Renal pelvis (tissue), 12 donors: ENCODE measurements around the gene HNRNPA2B1. TPM values are rescaled to one million over a fixed set of nuclear protein-coding genes. Genes with fewer than 3 reads are reported as not detected.

Experiments
- DNase-seq: peaks from one replicate; pipeline ENCODE4 v3.0.0-alpha.2; 2013
- long read RNA-seq, 16 experiments: transcript quantifications; one replicate each; lab custom pipeline, GENCODE V29; 2026
- polyA plus RNA-seq, 3 donors: library from polyadenylated mRNA; unstranded; fragments of 120-200 nt; gene quantifications; one replicate each; pipeline ENCODE4 v1.2.1, GENCODE V29; 2013; ENCODE audit not compliant: insufficient read length in 3 of 3

The HNRNPA2B1 gene
- polyA plus RNA-seq = 1,000 to 10,000 TPM; 1,492 to 1,725 (median 1,529) TPM
- long read RNA-seq, donor 1, full-length matches to known transcripts = 217 of 818 reads
- long read RNA-seq, donor 1, partial matches to known transcripts = 523 of 818 reads
- long read RNA-seq, donor 1, other reads (novel, unspliced or antisense) = 78 of 818 reads
- long read RNA-seq, donor 2, full-length matches to known transcripts = 173 of 409 reads
- long read RNA-seq, donor 2, partial matches to known transcripts = 186 of 409 reads
- long read RNA-seq, donor 2, other reads (novel, unspliced or antisense) = 50 of 409 reads
- long read RNA-seq, donor 3, full-length matches to known transcripts = 232 of 453 reads
- long read RNA-seq, donor 3, partial matches to known transcripts = 181 of 453 reads
- long read RNA-seq, donor 3, other reads (novel, unspliced or antisense) = 40 of 453 reads
- long read RNA-seq, donor 4, full-length matches to known transcripts = 211 of 399 reads
- long read RNA-seq, donor 4, partial matches to known transcripts = 152 of 399 reads
- long read RNA-seq, donor 4, other reads (novel, unspliced or antisense) = 36 of 399 reads
- long read RNA-seq, donor 5, transcript HNRNPA2B1-202 (11 exons, 1,711 nt) = minor isoform, 16 of 322 reads
- long read RNA-seq, donor 5, transcript HNRNPA2B1-205 (2 exons, 1,220 nt) = major isoform, 42 of 322 reads
- long read RNA-seq, donor 5, transcript HNRNPA2B1-201 (12 exons, 3,664 nt) = minor isoform, 6 of 322 reads
- long read RNA-seq, donor 5, partial matches to known transcripts = 226 of 322 reads
- long read RNA-seq, donor 5, other reads (novel, unspliced or antisense) = 32 of 322 reads
- long read RNA-seq, donor 6, full-length matches to known transcripts = 124 of 883 reads
- long read RNA-seq, donor 6, partial matches to known transcripts = 461 of 883 reads
- long read RNA-seq, donor 6, other reads (novel, unspliced or antisense) = 298 of 883 reads
- long read RNA-seq, donor 7, full-length matches to known transcripts = 199 of 453 reads
- long read RNA-seq, donor 7, partial matches to known transcripts = 231 of 453 reads
- long read RNA-seq, donor 7, other reads (novel, unspliced or antisense) = 23 of 453 reads
- long read RNA-seq, donor 8, full-length matches to known transcripts = 113 of 218 reads
- long read RNA-seq, donor 8, partial matches to known transcripts = 89 of 218 reads
- long read RNA-seq, donor 8, other reads (novel, unspliced or antisense) = 16 of 218 reads
- long read RNA-seq, donor 9, full-length matches to known transcripts = 243 of 825 reads
- long read RNA-seq, donor 9, partial matches to known transcripts = 312 of 825 reads
- long read RNA-seq, donor 9, other reads (novel, unspliced or antisense) = 270 of 825 reads
- long read RNA-seq, donor 10, full-length matches to known transcripts = 261 of 812 reads
- long read RNA-seq, donor 10, partial matches to known transcripts = 469 of 812 reads
- long read RNA-seq, donor 10, other reads (novel, unspliced or antisense) = 82 of 812 reads
- long read RNA-seq, donor 11, full-length matches to known transcripts = 117 of 640 reads
- long read RNA-seq, donor 11, partial matches to known transcripts = 362 of 640 reads
- long read RNA-seq, donor 11, other reads (novel, unspliced or antisense) = 161 of 640 reads
- long read RNA-seq, donor 12, full-length matches to known transcripts = 314 of 1,258 reads
- long read RNA-seq, donor 12, partial matches to known transcripts = 567 of 1,258 reads
- long read RNA-seq, donor 12, other reads (novel, unspliced or antisense) = 377 of 1,258 reads
- long read RNA-seq, donor 13, full-length matches to known transcripts = 281 of 819 reads
- long read RNA-seq, donor 13, partial matches to known transcripts = 518 of 819 reads
- long read RNA-seq, donor 13, other reads (novel, unspliced or antisense) = 20 of 819 reads
- long read RNA-seq, donor 14, full-length matches to known transcripts = 241 of 2,131 reads
- long read RNA-seq, donor 14, partial matches to known transcripts = 1,728 of 2,131 reads
- long read RNA-seq, donor 14, other reads (novel, unspliced or antisense) = 162 of 2,131 reads
- long read RNA-seq, donor 15, full-length matches to known transcripts = 190 of 1,528 reads
- long read RNA-seq, donor 15, partial matches to known transcripts = 1,203 of 1,528 reads
- long read RNA-seq, donor 15, other reads (novel, unspliced or antisense) = 135 of 1,528 reads
- long read RNA-seq, donor 16, full-length matches to known transcripts = 319 of 553 reads
- long read RNA-seq, donor 16, partial matches to known transcripts = 179 of 553 reads
- long read RNA-seq, donor 16, other reads (novel, unspliced or antisense) = 55 of 553 reads

DNA sequence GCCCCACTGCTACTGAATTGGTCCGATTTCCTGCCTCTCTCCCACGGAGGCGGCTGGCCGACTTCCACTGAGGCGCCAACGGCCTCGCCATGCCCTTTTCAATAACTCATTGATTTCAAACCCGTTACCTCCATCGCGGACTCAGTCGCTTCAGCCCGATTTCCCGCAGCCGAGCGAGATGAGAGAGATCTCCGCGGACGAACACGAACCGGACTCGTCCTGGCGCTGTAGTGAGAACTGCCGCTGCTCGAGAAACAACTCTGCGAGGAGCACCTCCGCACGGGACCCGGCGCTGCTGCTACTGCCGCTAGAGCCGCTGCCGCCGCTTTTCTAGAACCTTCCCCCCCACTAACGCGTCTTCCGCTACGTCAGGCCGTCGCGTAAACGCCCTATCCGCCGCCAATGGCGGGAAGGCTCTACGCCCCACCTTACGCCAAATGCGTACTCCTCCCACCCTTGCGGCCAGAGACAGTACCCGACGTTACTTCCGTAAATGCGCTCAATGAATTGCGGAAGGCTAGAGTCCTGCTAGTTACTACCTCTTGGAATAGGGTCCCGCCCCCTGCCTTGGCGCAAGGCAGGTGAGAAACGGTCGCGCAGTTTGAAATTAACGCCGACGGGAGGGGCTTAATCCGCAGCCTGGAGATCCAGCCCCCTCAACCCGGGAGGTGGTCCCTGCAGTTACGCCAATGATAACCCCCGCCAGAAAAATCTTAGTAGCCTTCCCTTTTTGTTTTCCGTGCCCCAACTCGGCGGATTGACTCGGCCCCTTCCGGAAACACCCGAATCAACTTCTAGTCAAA, at the start of gene HNRNPA2B1:
Gene HNRNPA2B1, minus strand, starts transcription at position 303 of the 803 bp plus-strand sequence. Its CDS starts 169 bp downstream, at position 134.
- peak; percentile 99 for DNase-seq

DNA sequence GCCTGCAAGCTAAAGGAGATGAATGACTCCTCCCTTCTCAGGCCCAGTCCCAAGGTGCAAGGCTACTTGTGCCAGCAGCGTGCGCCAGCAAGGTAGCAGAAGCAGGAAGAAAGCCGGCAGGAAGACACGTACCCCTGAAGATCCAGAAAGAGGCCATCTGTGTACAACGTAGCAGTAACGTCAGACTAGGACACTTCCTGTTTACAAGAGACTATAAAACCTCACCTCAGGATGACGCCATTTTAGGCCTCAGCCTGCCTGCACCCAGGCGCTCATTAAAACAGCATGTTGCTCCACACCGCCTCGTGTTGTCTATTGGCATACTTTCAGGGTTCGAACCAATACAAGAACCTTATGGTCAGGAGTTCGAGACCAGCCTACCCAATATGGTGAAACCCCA, 49.7 kb upstream of the HNRNPA2B1 start:
- DNase-seq = no peak

DNA sequence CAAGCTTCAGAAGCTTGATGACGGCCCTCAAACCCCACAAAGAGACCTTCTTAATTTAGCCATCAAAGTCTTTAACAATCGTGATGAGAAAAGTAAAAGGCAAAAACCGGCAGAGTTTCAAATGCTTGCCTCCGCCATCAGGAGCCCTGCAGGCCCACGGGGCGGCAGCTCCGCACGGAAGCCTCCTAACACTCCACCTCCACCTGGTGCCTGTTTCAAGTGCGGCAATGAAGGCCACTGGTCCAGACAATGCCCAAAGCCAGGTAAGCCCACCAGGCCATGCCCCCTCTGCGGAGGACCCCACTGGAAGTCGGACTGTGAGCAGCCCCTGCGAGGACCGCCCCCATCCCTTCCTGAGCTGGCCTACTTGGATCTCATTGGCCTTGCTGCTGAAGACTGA, 44.6 kb upstream of the HNRNPA2B1 start:
- no peak for DNase-seq

DNA sequence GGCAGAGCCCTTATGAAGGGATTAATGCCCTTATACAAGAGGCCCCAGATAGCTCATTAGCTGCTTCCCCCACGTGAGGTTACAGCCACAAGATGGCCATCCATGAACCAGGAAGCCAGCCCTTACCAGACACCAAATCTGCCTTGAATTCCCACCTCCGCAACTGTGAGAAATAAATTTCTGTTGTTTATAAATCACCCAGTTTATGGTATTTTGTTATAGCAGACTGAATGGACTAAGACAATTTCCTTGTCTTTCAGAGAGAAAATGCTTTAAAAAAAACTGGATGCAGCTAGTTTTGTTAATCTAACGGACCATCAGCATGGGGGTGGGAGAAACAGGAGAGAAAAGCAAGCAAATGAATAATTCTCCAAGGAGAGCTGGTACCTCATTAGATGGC, 37.5 kb upstream of the HNRNPA2B1 start:
- no peak for DNase-seq

DNA sequence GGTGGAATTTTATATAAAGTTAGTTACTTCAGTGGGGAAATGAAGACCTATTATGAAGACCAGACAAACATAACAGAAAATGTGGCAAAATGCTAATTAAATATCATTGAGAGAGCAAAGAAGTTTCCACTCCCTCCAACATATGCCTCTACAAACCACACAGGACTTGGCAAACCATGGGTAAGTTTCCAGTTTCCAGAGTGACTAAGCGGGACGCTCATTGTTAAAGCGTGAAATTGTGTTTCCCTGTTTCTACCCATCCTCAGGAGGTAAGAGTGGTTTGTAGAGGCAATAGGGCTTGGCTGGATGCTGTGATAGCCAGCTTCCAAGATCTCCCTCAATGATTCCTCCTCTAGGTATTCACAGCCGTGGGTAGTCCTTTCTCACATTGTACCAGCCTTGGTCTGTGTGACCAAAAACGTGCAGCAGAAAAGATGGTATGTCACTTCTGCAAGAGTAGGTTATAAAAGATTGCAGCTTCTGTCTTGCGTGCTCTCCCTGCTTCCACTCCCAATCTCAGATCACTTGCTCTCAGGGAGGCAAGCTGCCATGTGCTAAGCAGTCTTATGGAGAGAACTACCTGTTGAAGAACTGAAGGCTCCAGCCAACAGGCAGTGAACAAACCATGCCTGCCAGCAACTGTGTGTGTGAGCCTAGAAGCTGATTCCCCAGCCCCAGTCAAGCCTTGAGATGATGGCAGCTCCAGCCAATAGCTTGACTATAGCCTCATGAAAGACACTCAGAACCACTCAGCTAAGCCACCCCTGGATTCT, 36.7 kb upstream of the HNRNPA2B1 start:
- no peak for DNase-seq

DNA sequence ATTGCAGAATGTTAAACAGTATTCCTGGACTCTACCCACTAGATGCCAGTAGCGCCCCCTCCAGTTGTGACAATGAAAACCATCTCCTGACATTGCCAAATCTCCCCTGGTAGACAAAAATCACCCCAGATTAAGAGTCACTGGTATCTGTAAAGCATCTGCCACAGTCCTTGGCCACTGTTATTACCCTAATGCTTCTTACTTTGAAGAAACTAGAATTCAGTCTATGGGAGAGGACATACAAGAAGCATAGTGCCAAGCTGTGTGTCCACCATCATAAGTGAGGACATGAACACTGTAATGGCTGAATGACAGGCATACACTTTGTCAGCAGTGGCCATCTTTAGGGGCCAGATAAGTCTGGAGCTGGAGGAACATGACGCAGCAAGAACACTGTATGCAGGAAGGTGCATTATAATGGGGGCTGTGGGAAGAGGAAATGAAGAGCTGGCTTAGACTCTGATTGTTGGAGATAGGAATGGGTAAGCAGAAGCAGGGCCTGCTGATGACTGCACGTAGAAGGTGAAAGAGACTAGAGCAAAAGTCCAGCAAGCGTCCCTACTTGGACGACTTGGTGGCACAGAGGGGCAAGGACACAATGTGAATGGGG, 33.5 kb upstream of the HNRNPA2B1 start:
- DNase-seq = no peak

DNA sequence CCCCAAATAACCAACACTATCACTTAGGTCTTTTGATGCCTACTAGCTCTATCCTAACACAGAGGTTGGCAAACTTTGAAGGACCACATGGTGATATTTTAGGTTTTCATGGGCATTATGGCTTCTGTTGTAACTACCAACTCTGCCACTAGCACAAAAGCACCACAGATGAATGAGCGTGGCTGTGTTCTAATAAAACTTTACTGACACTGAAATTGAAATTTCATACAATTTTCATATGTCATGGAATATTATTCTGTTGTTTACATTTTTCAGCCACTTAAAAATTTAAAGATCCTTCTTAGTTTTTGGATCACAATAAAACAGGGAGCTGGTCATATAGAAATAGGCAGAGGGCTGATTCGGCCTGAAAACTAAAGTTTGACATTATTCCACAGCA, 27.4 kb upstream of the HNRNPA2B1 start:
- DNase-seq = no peak

DNA sequence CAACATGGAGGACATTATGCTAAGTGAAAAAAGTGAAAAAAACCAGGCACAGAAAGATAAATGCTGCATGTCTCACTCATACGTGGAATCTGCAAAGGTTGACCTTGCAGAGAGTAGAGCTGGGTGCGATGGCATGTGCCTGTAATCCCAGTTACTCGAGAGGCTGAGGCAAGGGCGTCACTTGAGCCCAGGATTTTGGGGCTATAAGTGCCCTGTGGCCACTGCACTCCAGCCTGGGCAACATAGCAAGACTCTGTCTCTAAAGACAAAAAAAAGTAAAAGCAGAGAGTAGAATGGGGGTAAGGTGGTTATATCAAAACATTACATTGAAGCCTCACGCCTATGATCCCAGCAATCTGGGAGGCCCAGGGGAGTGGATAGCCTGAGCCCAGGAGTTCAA, 23.8 kb upstream of the HNRNPA2B1 start:
- DNase-seq = no peak

DNA sequence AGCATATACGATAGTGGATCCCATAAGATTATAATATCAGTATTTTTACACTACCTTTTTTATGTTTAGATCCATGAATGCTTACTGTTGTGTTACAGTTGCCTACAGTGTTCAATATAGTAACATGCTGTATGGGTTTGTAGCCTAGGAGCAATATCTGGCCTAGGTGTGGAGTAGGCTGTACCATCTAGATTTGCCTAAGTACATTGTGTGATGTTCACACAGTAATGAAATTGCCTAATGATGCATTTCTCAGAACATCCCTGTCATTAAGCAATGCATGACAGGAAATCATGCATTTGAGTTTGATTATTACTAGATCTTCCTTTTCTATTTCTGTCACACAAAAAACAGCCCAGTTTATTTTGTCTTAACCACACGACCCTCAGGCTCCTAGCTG, 15.5 kb upstream of the HNRNPA2B1 start:
- no peak for DNase-seq

DNA sequence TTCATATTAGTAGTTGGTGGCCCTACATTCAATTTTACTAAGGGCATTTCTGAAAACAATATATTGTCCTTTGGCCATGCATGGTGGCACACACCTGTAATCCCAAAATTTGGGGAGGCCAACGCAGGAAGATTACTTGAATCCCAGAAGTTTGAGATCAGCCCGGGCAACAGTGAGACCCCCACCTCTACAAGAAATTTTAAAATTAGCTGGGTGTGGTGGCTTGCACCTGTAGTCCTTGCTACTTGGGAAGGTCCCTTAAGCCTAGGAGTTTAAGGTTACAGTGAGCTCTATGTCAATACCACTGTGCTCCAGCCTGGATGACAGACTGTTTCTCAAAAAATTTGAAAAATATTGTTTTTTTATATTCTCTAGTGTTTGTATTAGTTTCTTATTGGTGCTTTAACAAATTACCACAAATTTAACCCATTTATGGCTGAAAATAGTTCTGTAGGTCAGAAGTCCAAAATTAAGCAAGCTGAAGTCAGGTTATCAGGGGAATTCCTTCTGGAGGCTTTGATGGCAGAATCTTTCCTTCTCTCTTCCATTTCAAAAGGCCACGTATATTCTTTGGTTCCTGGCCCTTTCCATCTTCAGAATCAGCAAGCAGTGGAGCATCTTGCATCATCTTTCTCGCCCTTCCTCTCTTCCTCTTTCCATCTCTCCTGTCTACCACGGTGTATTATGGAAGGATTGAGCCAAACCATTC, 13.4 kb upstream of the HNRNPA2B1 start:
- DNase-seq = no peak

DNA sequence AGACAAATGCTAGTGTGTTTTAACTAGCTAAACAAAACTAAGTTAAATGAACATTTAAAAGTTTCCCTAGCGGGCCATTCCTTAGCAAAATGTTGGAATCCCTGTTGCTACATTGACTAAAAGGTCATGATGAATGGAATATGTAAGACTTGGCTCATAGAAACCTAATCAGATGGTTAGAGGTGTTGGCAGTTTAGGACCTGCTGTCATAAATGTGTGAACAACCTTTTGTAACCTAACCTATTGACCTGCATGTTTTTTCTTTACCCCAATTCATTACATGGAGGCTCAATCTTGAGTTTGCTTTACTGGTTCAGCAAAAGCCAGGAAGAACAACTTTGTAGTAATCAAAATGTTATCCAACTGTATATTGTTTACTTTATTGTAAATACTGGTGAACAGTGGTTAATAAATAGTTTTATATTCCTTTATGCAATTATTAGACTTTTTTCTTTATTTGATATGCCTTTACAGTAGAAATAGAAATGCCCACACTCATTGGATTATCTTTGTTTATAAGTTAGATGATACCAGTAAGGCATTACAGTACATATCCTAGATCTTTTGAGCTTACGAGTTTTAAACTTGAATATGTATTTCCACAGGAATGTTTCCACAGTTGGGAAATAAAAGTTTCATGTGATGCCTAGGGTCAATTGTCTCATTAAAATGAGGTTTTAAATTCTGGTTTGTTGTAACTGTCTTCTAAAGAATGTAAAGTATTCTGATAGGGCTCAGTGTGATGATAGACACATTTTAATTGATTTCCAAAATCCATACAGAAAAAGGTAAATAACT, 12.6 kb upstream of the HNRNPA2B1 start:
- no peak for DNase-seq

DNA sequence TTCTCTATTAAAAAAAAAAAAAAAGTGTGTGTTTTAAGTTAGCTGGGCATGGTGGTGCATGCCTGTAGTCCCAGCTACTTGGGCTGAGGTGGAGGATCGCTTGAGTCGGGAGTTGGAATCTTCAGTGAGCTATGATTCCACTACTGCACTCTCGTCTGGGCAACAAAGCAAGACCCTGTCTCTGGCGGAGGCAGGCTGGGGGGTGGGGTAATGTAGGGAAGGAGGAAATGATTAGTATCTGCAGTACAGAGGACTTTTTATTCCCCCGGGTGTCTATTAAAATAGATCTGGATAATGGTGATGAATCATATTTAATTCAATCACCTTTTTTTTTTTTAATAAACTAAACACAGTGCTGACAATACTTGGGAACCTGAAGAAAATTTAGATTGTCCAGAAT, 7.5 kb upstream of the HNRNPA2B1 start:
- no peak for DNase-seq

DNA sequence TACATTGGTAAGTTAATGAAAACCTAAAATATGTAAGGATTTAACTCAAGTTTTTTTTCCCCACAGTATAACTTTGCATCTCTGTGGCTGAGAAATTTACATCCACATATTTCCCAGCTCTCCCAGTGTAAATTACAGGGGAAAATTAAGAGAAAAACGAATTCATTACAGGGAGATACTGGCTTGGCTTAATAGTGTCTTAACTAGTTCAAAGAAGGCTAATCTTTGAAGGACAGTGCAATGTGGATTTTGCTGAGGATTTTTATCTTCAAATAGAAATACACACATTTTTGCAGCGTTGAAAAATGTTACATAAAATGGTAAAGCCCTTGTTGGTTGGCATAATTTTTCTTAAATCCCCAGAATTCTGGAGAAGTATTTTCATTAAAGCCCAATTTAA, 2.5 kb upstream of the HNRNPA2B1 start:
- no peak for DNase-seq

DNA sequence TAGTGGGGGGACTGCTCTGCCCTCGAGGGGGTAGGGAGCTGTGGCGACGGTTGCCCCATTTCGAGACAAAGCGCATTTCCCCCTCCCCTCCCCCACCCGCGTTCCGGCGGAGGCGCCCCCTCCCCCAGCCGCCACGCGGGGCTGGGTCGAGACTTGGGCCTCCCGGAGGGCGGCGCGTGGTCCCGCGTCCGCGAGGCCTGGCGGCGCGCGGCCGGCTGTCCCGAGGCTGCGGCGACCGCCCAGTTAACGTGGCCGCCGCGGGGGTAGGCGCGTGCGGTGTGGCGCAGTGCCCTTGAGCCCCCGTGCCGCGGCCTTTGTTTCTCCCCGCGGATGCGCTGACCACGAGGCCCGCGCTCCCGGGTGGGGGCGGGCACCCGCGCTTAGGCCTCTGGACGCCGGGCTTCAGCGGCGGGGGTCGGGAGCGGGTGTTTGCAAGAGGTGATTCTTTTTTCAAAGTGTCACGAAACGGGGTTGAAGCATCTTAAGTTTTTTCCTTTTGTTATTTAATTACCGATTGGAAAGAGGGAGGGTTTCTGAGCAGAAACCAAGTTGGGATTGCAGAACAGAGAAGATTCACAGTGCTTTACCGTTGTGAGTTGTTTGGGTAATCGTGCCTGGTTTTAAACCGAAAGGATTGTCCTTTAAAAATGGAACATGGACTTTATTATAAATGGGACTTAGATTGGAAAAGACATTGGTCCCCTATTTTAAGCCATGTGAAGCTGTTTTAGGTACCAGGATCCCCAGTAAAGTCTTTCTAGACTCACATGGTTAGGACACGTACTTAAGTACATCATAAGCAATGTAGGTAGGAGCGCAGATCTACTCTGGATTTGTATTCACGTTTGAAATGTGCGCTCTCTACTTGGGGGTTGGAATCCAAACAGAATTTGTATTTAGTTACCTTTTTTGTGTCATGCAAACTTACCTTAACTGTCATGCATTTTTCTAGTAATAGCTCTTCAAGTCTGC, 1.8 kb upstream of the HNRNPA2B1 start:
- DNase-seq = no peak
